ENCODE results near the gene STPG1.

STPG1 gene

DNA sequence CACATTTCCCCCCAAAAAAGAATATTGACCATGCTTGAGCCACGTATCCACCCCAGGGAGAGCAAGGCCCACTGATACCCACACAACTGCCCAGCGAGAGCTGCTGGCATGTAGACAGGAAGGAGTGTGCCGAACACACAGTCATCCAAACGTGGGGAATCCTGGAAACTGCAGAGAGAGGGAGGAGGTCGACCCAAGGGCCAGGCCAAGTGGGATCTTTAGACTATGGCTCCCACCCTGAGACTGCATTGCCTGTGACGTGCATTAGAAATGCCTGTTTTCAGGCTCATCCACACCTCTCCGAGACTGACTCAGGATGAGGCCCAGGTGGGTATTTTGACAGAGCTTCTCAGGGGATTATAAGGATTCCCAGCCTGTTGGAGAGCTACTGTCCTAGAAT lies 27.9 kb upstream of the STPG1 start:
- no peak overlapping the region for H2AFZ ChIP-seq
- H3K9ac ChIP-seq = no peak overlapping the region
- H3K79me2 ChIP-seq = no peaks in the 10 kb centered on the region
- H3K4me3 ChIP-seq (ENCODE audit: low read depth, low read length) = no peak overlapping the region
- H3K4me2 ChIP-seq (ENCODE audit: low read length) = no peak overlapping the region
- H3K36me3 ChIP-seq (ENCODE audit: control insufficient read depth, insufficient read depth, low read length) = no peaks in the 10 kb centered on the region
- H3K27me3 ChIP-seq (ENCODE audit: control insufficient read depth, insufficient read depth, low read length) = no peaks in the 10 kb centered on the region
- H3K4me1 ChIP-seq = no peaks in the 10 kb centered on the region
- no peak for TF ChIP-seq CTCF (IDR thresholded peaks at IDR 0.05)
- no peaks in the 10 kb centered on the region for H3K9me3 ChIP-seq (ENCODE audit: control insufficient read depth, low read length)
- no peak overlapping the region for H3K27ac ChIP-seq

DNA sequence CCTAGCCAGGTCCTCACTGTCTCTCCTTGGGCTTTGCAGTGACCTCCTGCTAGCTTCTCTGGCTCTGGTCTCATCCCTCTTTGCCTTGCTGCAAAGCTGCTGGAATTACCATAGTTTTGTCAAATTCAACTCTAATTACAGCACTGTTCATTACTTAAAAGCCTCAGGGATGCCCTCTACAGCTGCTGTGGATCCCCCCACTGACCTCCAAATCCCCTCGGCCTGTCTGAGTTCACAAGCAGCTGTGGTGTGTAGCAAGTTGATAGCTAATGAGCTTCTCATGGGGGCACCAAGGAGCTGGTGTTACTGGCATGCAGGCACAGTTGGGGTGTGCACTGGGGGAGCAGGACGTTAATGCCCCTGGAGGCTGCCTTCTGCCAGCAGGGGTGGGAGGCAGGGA lies 26.9 kb upstream of the STPG1 start:
- Histone ChIP-seq H3K36me3 (ENCODE audit: control insufficient read depth, insufficient read depth, low read length) (no peaks in the 10 kb centered on the region), H3K4me2 (ENCODE audit: low read length) (no peak overlapping the region), H3K4me1 (no peaks in the 10 kb centered on the region), H3K27ac (no peak overlapping the region), H3K27me3 (ENCODE audit: control insufficient read depth, insufficient read depth, low read length) (no peaks in the 10 kb centered on the region), H3K79me2 (no peaks in the 10 kb centered on the region), H3K9me3 (ENCODE audit: control insufficient read depth, low read length) (no peaks in the 10 kb centered on the region), H3K4me3 (ENCODE audit: low read depth, low read length) (no peak overlapping the region), H3K9ac (no peak overlapping the region), H2AFZ (no peak overlapping the region)
- TF ChIP-seq CTCF (IDR thresholded peaks at IDR 0.05) = no peak

DNA sequence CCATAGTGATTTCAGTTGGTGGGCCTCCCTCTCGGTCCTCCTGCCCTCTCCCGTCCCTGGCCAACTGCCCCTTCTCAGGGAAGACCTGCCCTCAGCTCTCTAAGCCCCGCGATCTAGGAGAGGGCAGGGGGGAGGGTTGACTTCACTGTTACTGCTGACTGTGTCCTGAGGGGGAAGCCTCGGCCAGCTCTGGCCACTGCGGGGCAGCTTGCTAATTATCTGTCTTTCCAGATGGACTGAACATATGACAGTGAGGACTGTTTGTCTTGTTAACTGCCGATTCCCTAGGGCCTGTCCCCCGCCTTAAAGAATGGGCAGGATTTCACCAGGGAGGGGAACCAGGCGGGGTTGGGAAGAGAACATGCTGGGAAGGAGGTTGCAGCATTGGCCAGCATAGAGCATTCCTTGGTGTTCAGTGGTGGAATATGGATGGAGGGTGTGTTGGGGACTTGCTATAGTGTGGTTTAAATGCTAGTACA lies 24.9 kb upstream of the STPG1 start:
- Histone ChIP-seq H3K36me3 (ENCODE audit: control insufficient read depth, insufficient read depth, low read length) (no peaks in the 10 kb centered on the region), H3K9me3 (ENCODE audit: control insufficient read depth, low read length) (no peaks in the 10 kb centered on the region), H3K4me3 (ENCODE audit: low read depth, low read length) (no peak overlapping the region), H2AFZ (no peak overlapping the region), H3K79me2 (no peaks in the 10 kb centered on the region), H3K27ac (no peak overlapping the region), H3K4me1 (no peaks in the 10 kb centered on the region), H3K27me3 (ENCODE audit: control insufficient read depth, insufficient read depth, low read length) (no peaks in the 10 kb centered on the region), H3K9ac (no peak overlapping the region), H3K4me2 (ENCODE audit: low read length) (no peak overlapping the region)
- no peak for TF ChIP-seq CTCF (IDR thresholded peaks at IDR 0.05)

GRCh38 chr1:24437631-24438396 lies 24.2 kb upstream of the STPG1 start:
- H3K4me1 ChIP-seq = no peaks in the 10 kb centered on the region
- H3K79me2 ChIP-seq = no peaks in the 10 kb centered on the region
- no peaks in the 10 kb centered on the region for H3K36me3 ChIP-seq (ENCODE audit: control insufficient read depth, insufficient read depth, low read length)
- H3K4me2 ChIP-seq (ENCODE audit: low read length) = no peak overlapping the region
- H2AFZ ChIP-seq = no peak overlapping the region
- H3K9me3 ChIP-seq (ENCODE audit: control insufficient read depth, low read length) = no peaks in the 10 kb centered on the region
- no peaks in the 10 kb centered on the region for H3K27me3 ChIP-seq (ENCODE audit: control insufficient read depth, insufficient read depth, low read length)
- no peak overlapping the region for H3K4me3 ChIP-seq (ENCODE audit: low read depth, low read length)
- H3K9ac ChIP-seq = no peak overlapping the region
- no peak overlapping the region for H3K27ac ChIP-seq
- TF ChIP-seq CTCF (IDR thresholded peaks at IDR 0.05) = no peak
